SH-SY5Y (cell line): Measurements from ENCODE around the gene SETD1B.

Source experiments
- GATA2 ChIP-seq: IDR thresholded peaks from 2 replicates; pipeline ENCODE4 v1.6.1; 2011; ENCODE audit warnings: mild to moderate bottlenecking, low read depth, low read length
- GATA3 ChIP-seq: IDR thresholded peaks from 2 replicates; pipeline ENCODE4 v1.6.1; 2011; ENCODE audit warnings: low read depth, mild to moderate bottlenecking, low read length, moderate library complexity

DNA sequence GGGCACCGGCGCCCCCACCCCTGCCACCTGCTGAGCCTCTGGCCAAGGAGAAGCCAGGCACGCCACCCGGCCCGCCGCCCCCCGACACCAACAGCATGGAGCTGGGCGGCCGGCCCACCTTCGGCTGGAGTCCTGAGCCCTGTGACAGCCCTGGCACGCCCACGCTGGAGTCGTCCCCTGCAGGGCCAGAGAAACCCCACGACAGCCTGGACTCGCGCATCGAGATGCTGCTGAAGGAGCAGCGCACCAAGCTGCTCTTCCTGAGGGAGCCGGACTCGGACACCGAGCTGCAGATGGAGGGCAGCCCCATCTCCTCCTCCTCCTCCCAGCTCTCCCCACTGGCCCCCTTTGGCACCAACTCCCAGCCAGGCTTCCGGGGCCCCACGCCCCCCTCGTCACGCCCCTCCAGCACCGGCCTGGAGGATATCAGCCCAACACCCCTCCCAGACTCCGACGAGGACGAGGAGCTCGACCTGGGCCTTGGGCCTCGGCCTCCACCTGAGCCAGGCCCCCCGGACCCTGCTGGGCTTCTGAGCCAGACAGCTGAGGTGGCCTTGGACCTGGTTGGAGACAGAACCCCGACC is 6.5 kb downstream of the SETD1B start:
- TF ChIP-seq GATA2 = no peak
- TF ChIP-seq GATA3 = no peak
